Endothelial cell (in vitro differentiated cells): ENCODE results near the gene CAD. TPM values are rescaled to one million over a fixed set of nuclear protein-coding genes. Genes with fewer than 3 reads are reported as not detected.

ENCODE experiments used
- DNase-seq: peaks from one replicate; pipeline ENCODE4 v3.0.0; 2021; ENCODE audit warnings: low spot score
- H3K27ac Mint-ChIP-seq: one replicate; pipeline ENCODE4 v1.8.0; 2021; ENCODE audit warnings: mixed read lengths, inconsistent platforms; ENCODE audit not compliant: unreplicated experiment
- H3K27me3 Mint-ChIP-seq: one replicate; pipeline ENCODE4 v1.8.0; 2021; ENCODE audit warnings: mild to moderate bottlenecking, moderate library complexity, mixed read lengths, inconsistent platforms; ENCODE audit not compliant: unreplicated experiment
- H3K36me3 Mint-ChIP-seq: one replicate; pipeline ENCODE4 v1.8.0; 2021; ENCODE audit warnings: mild to moderate bottlenecking, low read depth, mixed read lengths, inconsistent platforms; ENCODE audit not compliant: unreplicated experiment
- H3K4me1 Mint-ChIP-seq: one replicate; pipeline ENCODE4 v1.8.0; 2021; ENCODE audit warnings: mild to moderate bottlenecking, mixed read lengths, inconsistent platforms; ENCODE audit not compliant: unreplicated experiment
- H3K4me3 Mint-ChIP-seq: one replicate; pipeline ENCODE4 v1.8.0; 2021; ENCODE audit warnings: mild to moderate bottlenecking, mixed read lengths, inconsistent platforms; ENCODE audit not compliant: unreplicated experiment
- H3K9me3 Mint-ChIP-seq: one replicate; pipeline ENCODE4 v1.8.0; 2021; ENCODE audit warnings: mixed read lengths, inconsistent platforms; ENCODE audit not compliant: unreplicated experiment
- total RNA-seq: library from RNA; stranded (reverse); fragmentation: NEBNext Ultra II Directional; extraction: Animal tissue kit (Norgen Biotek cat#: 25700); gene quantifications from one replicate; pipeline ENCODE4 v1.2.1, GENCODE V29; 2021; ENCODE audit not compliant: unreplicated experiment
- TF ChIP-seq, protein P1 (sequence below): fragments of 200-600 bp; sonication (generic); IDR thresholded peaks from one replicate; pipeline ENCODE4 v1.5.0; 2021; ENCODE audit warnings: antibody characterized with exemption; ENCODE audit not compliant: unreplicated experiment

CAD gene
- total RNA-seq, 1 donor from 2014 or later, result 49.4 TPM

DNA sequence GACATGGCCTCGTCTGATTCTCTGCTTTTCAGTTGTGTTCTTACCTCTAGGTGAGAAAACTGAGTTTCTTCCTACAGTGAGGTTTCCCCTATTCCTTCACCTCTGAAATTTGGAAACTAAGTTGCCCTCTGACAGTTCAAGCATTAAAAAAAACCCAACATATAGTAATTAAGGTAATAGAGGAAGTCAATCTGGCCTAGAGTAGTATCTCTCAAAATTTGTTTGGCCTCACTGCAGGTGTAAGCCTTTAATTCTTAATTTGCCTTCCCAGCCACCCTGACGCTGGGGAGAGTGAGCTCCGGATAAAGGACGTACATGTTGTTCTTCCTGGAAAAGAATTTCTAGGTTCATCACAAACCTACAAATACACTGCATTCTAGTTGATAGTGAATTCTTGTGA, 1.4 kb downstream of the CAD start:
- peaks cover 42% of the 10 kb centered on the region for H3K36me3 Mint-ChIP-seq
- no peak for DNase-seq
- TF ChIP-seq, protein P1, sequence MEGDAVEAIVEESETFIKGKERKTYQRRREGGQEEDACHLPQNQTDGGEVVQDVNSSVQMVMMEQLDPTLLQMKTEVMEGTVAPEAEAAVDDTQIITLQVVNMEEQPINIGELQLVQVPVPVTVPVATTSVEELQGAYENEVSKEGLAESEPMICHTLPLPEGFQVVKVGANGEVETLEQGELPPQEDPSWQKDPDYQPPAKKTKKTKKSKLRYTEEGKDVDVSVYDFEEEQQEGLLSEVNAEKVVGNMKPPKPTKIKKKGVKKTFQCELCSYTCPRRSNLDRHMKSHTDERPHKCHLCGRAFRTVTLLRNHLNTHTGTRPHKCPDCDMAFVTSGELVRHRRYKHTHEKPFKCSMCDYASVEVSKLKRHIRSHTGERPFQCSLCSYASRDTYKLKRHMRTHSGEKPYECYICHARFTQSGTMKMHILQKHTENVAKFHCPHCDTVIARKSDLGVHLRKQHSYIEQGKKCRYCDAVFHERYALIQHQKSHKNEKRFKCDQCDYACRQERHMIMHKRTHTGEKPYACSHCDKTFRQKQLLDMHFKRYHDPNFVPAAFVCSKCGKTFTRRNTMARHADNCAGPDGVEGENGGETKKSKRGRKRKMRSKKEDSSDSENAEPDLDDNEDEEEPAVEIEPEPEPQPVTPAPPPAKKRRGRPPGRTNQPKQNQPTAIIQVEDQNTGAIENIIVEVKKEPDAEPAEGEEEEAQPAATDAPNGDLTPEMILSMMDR, result no peak
- H3K4me3 Mint-ChIP-seq, result peak overlapping the region; percentile 67
- H3K9me3 Mint-ChIP-seq, result no peaks in the 10 kb centered on the region
- H3K27me3 Mint-ChIP-seq, result peaks cover 20% of the 10 kb centered on the region
- peaks cover 16% of the 10 kb centered on the region for H3K4me1 Mint-ChIP-seq
- no peak overlapping the region for H3K27ac Mint-ChIP-seq

DNA sequence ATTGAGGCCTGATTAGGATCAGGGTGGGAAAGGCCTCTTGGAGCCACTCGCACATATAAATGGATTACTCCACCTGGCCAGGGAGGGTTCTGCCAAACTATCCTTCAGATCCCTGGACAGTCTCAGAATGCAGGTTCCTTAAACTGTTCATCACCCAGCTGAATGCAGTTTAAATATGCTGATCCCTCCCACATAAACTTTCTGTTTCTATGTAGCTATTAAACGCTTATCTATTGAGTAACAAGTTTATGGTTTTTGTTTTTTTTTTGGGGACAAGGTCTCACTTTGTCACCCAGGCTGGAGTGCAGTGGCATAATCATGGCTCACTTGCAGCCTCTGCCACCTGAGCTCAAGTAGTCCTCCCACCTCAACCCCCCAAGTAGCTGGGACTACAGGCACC, 1.9 kb downstream of the CAD start:
- peaks cover 15% of the 10 kb centered on the region for H3K4me1 Mint-ChIP-seq
- TF ChIP-seq, protein P1, result no peak
- H3K36me3 Mint-ChIP-seq, result peaks cover 41% of the 10 kb centered on the region
- no peaks in the 10 kb centered on the region for H3K9me3 Mint-ChIP-seq
- peaks cover 19% of the 10 kb centered on the region for H3K27me3 Mint-ChIP-seq
- no peak overlapping the region for H3K4me3 Mint-ChIP-seq
- H3K27ac Mint-ChIP-seq, result no peak overlapping the region
- no peak for DNase-seq

DNA sequence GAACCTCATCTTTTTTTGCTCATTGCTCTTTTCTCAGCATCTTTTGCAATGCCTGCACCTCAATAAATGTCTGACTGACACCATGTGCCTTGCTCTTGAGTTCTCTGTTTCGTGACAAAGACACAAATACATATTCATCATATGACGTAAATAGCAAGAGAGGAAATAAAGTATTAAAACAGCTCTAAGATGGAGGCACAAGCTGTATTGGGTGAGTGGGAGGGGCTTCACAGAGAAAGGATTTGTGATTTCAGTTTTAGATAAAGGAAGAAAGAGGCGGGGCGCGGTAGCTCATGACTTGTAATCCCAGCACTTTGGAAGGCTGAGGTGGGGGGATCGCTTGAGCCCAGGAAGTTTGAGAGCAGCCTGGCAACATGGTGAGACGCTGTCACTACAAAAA, 2.9 kb downstream of the CAD start:
- H3K4me3 Mint-ChIP-seq, result peak overlapping the region; percentile 37
- no peak for DNase-seq
- peaks cover 15% of the 10 kb centered on the region for H3K4me1 Mint-ChIP-seq
- TF ChIP-seq, protein P1, result no peak
- peaks cover 19% of the 10 kb centered on the region for H3K27me3 Mint-ChIP-seq
- peaks cover 49% of the 10 kb centered on the region for H3K36me3 Mint-ChIP-seq
- no peak overlapping the region for H3K27ac Mint-ChIP-seq
- H3K9me3 Mint-ChIP-seq, result no peaks in the 10 kb centered on the region

DNA sequence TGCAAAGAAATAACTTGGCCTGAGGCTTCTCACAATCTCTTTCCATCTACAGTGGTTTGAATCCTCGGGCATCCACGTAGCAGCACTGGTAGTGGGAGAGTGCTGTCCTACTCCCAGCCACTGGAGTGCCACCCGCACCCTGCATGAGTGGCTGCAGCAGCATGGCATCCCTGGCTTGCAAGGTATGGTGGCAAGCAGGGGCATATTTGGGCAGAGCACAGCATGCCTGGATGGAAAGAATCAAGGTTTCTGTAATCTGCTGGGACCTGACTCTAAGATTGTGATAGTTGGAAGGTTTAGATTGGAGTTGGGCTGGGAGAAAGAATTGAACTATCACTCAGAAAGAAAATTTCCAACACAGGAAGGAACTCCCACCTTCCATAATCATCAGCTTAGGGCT, 4.0 kb downstream of the CAD start:
- H3K9me3 Mint-ChIP-seq, result no peaks in the 10 kb centered on the region
- DNase-seq, result no peak
- peaks cover 19% of the 10 kb centered on the region for H3K27me3 Mint-ChIP-seq
- peaks cover 47% of the 10 kb centered on the region for H3K36me3 Mint-ChIP-seq
- H3K4me1 Mint-ChIP-seq, result peaks cover 15% of the 10 kb centered on the region
- H3K27ac Mint-ChIP-seq, result no peak overlapping the region
- TF ChIP-seq, protein P1, result no peak
- H3K4me3 Mint-ChIP-seq, result no peak overlapping the region

DNA sequence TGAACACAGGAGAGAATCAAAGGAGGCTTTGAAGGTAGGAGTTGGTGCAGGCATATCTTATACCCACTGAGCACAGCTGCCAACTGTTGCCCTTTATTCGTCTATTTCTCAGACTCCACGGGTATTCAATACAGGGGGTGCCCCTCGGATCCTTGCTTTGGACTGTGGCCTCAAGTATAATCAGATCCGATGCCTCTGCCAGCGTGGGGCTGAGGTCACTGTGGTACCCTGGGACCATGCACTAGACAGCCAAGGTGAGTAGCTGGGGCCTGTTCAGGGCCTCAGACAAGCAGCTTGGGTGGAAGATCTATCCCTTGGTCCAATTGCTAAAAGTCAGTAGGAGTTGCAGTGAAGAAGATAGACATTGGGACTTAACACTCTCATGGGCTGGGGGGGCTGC, 5.2 kb downstream of the CAD start:
- Mint-ChIP-seq H3K27ac (no peak overlapping the region), H3K27me3 (peaks cover 12% of the 10 kb centered on the region), H3K9me3 (no peaks in the 10 kb centered on the region), H3K4me3 (peak overlapping the region; percentile 59), H3K36me3 (peaks cover 48% of the 10 kb centered on the region), H3K4me1 (peaks cover 7% of the 10 kb centered on the region)
- DNase-seq, result no peak
- TF ChIP-seq, protein P1, result no peak
